ENCODE results near the gene GRK4.
"Not testable (repeated sequence)": the region's sequence is repeated elsewhere in the genome, so short reads cannot be mapped to it uniquely, and the experiment has no call there.

Gene GRK4

GRCh38 chr4:2942037-2942531 lies 21.3 kb upstream of the GRK4 start:
- DNase-seq (ENCODE audit: low spot score): no peak

GRCh38 chr4:2942532-2943363 lies 20.6 kb upstream of the GRK4 start:
- DNase-seq (ENCODE audit: low spot score): no peak

GRCh38 chr4:2943364-2944090 lies 19.8 kb upstream of the GRK4 start:
- DNase-seq (ENCODE audit: low spot score): no peak

- DNase-seq (ENCODE audit: low spot score): no peak
Measured at GRCh38 chr4:2944091-2944482, 19.3 kb upstream of the GRK4 start.

- DNase-seq (ENCODE audit: low spot score): no peak
Measured at GRCh38 chr4:2944586-2945526, 18.5 kb upstream of the GRK4 start.

- DNase-seq (ENCODE audit: low spot score): not testable (repeated sequence)
Measured at GRCh38 chr4:2945619-2946604, 17.5 kb upstream of the GRK4 start.

- DNase-seq (ENCODE audit: low spot score): no peak
Measured at GRCh38 chr4:2946812-2947600, 16.4 kb upstream of the GRK4 start.

- no peak for DNase-seq (ENCODE audit: low spot score)
Measured at GRCh38 chr4:2947926-2948325, 15.4 kb upstream of the GRK4 start.

GRCh38 chr4:2948895-2949781 lies 14.2 kb upstream of the GRK4 start:
- DNase-seq (ENCODE audit: low spot score): peak; percentile 52

GRCh38 chr4:2949782-2950125 lies 13.6 kb upstream of the GRK4 start:
- no peak for DNase-seq (ENCODE audit: low spot score)

GRCh38 chr4:2950221-2950989 lies 13.0 kb upstream of the GRK4 start:
- no peak for DNase-seq (ENCODE audit: low spot score)

GRCh38 chr4:2953496-2953895 lies 9.9 kb upstream of the GRK4 start:
- no peak for DNase-seq (ENCODE audit: low spot score)

- no peak for DNase-seq (ENCODE audit: low spot score)
Measured at GRCh38 chr4:2954358-2955185, 8.8 kb upstream of the GRK4 start.

- DNase-seq (ENCODE audit: low spot score): not testable (repeated sequence)
Measured at GRCh38 chr4:2955186-2956044, 8.0 kb upstream of the GRK4 start.

- peak; percentile 45 for DNase-seq (ENCODE audit: low spot score)
Measured at GRCh38 chr4:2958446-2958845, 4.9 kb upstream of the GRK4 start.

GRCh38 chr4:2960450-2960849 lies 2.9 kb upstream of the GRK4 start:
- not testable (repeated sequence) for DNase-seq (ENCODE audit: low spot score)
